Esophagus squamous epithelium (tissue), 4 donors: ENCODE measurements around the gene GALNT7.

Experiments
- CTCF ChIP-seq, 6 experiments: fragments of 450-650 bp in 4 of 6; fragments of 200-600 bp in 2 of 6; sonication (generic) in 2 of 6; IDR thresholded peaks; one replicate each; pipeline ENCODE4 v1.5.1; 2016 to 2019; ENCODE audit warnings: antibody characterized with exemption in 6 of 6, mild to moderate bottlenecking in 4 of 6, moderate library complexity in 4 of 6
- POLR2A ChIP-seq, 4 donors: fragments of 450-650 bp; IDR thresholded peaks; one replicate each; pipeline ENCODE4 v1.6.1; 2017; ENCODE audit warnings: antibody characterized with exemption in 4 of 4, mild to moderate bottlenecking in 4 of 4, moderate library complexity in 3 of 4

GRCh38 chr4:173247321-173247720, 78.7 kb downstream of the GALNT7 start:
- TF ChIP-seq CTCF (IDR thresholded peaks at IDR 0.05), result no peak
- no peak for TF ChIP-seq POLR2A (IDR thresholded peaks at IDR 0.05)
